Activated T-cell treated with anti-CD3 and anti-CD28 coated beads for 24 hours (primary cell): ENCODE measurements around the gene TMED10.

Experiments used
- DNase-seq: peaks from one replicate; pipeline ENCODE4 v3.0.0-alpha.2; 2020; ENCODE audit warnings: low read depth

Gene TMED10

GRCh38 chr14:75084513-75084912 lies 91.9 kb downstream of the TMED10 start:
- no peak for DNase-seq

- no peak for DNase-seq
These were observed 93.1 kb downstream of the TMED10 start for GRCh38 chr14:75083271-75083670.

- no peak for DNase-seq
These were observed 94.7 kb downstream of the TMED10 start for GRCh38 chr14:75081660-75082229.
